Activated naive CD4-positive, alpha-beta T cell treated with anti-CD3 and anti-CD28 coated beads for 36 hours (primary cell): Measurements from ENCODE around the gene CUX1. TPM values are rescaled to one million over a fixed set of nuclear protein-coding genes. Genes with fewer than 3 reads are reported as not detected.
"Not testable (repeated sequence)": the region's sequence is repeated elsewhere in the genome, so short reads cannot be mapped to it uniquely, and the experiment has no call there.

Source experiments
- CTCF ChIA-PET: fragments of 350-600 bp; sonication (Branson Sonifier 250); formaldehyde crosslinking; loops from one replicate; lab custom pipeline; 2021; ENCODE audit warnings: antibody characterized with exemption; lab: Charles Lee
- DNase-seq: peaks from one replicate; pipeline ENCODE4 v3.0.0-alpha.2; 2020
- H3K27ac Mint-ChIP-seq: one replicate; pipeline ENCODE4 v1.8.0; 2021; ENCODE audit warnings: mild to moderate bottlenecking, mixed read lengths
- H3K27me3 Mint-ChIP-seq: one replicate; pipeline ENCODE4 v1.8.0; 2021; ENCODE audit warnings: low read depth, mixed read lengths
- H3K36me3 Mint-ChIP-seq: one replicate; pipeline ENCODE4 v1.8.0; 2021; ENCODE audit warnings: low read depth, mixed read lengths
- H3K4me1 Mint-ChIP-seq: one replicate; pipeline ENCODE4 v1.8.0; 2021; ENCODE audit warnings: low read depth, mixed read lengths
- H3K4me3 Mint-ChIP-seq: one replicate; pipeline ENCODE4 v1.8.0; 2021; ENCODE audit warnings: mild to moderate bottlenecking, moderate library complexity, mixed read lengths
- H3K9me3 Mint-ChIP-seq: one replicate; pipeline ENCODE4 v1.8.0; 2021; ENCODE audit warnings: mixed read lengths
- intact Hi-C: fragments of 100-400 bp; cut with micrococcal nuclease; formaldehyde crosslinking; loops from one replicate; pipeline ENCODE4 v1.15.1; 2023
- total RNA-seq, 2 experiments: library from RNA; stranded (reverse); gene quantifications; one replicate each; pipeline ENCODE4 v1.2.3, GENCODE V29; 2021

Gene CUX1
- total RNA-seq, 2 experiments from 2014 or later = 22.2 to 25.5 TPM

- H3K4me1 Mint-ChIP-seq, intact Hi-C loops, H3K9me3 Mint-ChIP-seq, H3K27ac Mint-ChIP-seq, H3K27me3 Mint-ChIP-seq, DNase-seq, H3K36me3 Mint-ChIP-seq, H3K4me3 Mint-ChIP-seq: not testable (repeated sequence)
- CTCF ChIA-PET = interaction anchor here (0.9 kb wide), 1 partner anchor 16 kb away, joined by 3 read pairs; no protein-coding TSS in a partner anchor
Measured at GRCh38 chr7:102025777-102026176, 208.4 kb downstream of the CUX1 start.

DNA sequence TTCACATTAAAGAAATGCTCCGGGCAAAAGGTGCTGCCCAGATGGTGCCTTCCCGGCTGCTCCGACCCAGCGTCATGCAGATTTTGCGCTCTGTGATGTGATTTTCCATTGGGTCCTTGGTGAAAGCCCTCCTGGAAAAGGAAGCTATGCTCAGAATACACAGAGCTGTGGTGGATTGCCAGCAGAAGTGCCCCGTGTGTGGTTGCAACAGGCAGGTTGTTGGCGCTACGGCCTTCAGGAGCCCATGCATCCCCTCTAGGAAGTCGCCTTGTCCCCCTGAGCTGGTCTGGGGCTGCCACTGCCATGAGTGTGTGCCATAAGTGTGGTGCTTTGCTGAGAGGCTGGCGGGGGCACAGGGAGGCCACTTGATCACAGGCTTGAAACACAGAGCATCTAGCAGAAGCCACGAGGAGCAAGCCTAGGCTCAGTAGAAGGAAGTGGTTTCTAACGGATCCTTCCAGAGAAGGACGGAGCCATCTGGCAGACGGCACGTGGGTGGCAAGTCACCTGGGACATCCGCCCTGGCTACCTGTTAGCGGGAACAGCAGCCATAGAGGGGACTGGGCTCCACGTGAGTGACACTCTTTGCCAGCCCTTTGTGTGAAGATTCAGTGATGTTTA, 210.9 kb downstream of the CUX1 start:
- CTCF ChIA-PET = no interaction called here
- Mint-ChIP-seq H3K27ac (no peak overlapping the region), H3K9me3 (no peaks in the 10 kb centered on the region), H3K36me3 (peaks cover 4% of the 10 kb centered on the region), H3K4me3 (no peak overlapping the region), H3K27me3 (no peaks in the 10 kb centered on the region), H3K4me1 (peaks cover 5% of the 10 kb centered on the region)
- intact Hi-C loops = no loop called here
- DNase-seq = peak; percentile 53

- no peak overlapping the region for H3K4me3 Mint-ChIP-seq
- no peaks in the 10 kb centered on the region for H3K9me3 Mint-ChIP-seq
- peaks cover 5% of the 10 kb centered on the region for H3K4me1 Mint-ChIP-seq
- no peak overlapping the region for H3K27ac Mint-ChIP-seq
- DNase-seq = no peak
- H3K36me3 Mint-ChIP-seq = peaks cover 4% of the 10 kb centered on the region
- CTCF ChIA-PET = no interaction called here
- intact Hi-C loops = no loop called here
- H3K27me3 Mint-ChIP-seq = no peaks in the 10 kb centered on the region
Measured at GRCh38 chr7:102029616-102030015, 212.2 kb downstream of the CUX1 start.

- intact Hi-C loops = no loop called here
- no peaks in the 10 kb centered on the region for H3K9me3 Mint-ChIP-seq
- H3K4me1 Mint-ChIP-seq = peaks cover 5% of the 10 kb centered on the region
- DNase-seq = no peak
- H3K36me3 Mint-ChIP-seq = peaks cover 4% of the 10 kb centered on the region
- no peak overlapping the region for H3K4me3 Mint-ChIP-seq
- CTCF ChIA-PET = no interaction called here
- no peaks in the 10 kb centered on the region for H3K27me3 Mint-ChIP-seq
- H3K27ac Mint-ChIP-seq = no peak overlapping the region
Measured at GRCh38 chr7:102030696-102031095, 213.3 kb downstream of the CUX1 start.

DNA sequence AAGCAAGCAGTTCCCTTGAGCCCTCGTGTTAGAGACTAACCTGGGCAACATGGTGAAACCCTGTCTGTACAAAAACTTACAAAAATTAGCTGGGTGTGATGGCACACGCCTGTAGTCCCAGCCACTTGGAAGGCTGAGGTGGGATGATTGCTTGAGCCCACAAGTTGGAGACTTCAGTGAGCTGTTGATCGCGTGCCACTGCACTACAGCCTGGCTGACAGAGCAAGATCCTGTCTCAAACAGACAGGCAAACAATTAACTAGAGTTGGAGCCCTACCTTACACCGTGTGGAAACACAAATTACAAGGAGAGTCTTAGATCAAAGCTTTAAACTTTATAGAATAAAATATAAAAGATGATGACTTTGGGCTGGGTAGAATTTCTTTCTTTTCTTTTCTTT, 219.5 kb downstream of the CUX1 start:
- H3K36me3 Mint-ChIP-seq = no peaks in the 10 kb centered on the region
- no peaks in the 10 kb centered on the region for H3K4me1 Mint-ChIP-seq
- intact Hi-C loops = no loop called here
- no peaks in the 10 kb centered on the region for H3K27me3 Mint-ChIP-seq
- no peak overlapping the region for H3K27ac Mint-ChIP-seq
- H3K9me3 Mint-ChIP-seq = no peaks in the 10 kb centered on the region
- H3K4me3 Mint-ChIP-seq = no peak overlapping the region
- DNase-seq = no peak
- CTCF ChIA-PET = no interaction called here

DNA sequence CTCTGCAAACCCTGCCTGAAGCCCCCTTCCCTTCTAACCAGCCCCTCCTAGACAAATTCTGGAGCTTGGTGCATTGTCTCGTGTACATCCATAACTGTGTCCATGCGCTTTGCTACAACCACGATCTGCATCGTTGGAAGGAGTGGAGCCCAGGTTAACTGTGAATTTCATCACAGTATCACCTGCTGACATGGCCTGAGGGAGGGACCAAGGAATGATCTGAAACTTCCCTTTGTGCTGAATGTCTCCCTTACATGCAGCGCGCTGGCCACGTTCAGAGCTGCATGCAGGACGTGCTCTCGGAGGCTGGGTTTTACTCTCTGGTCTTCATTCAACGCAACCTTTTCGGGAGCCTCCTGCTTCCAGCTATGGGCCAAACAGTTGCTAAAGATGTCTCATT, 222.3 kb downstream of the CUX1 start:
- CTCF ChIA-PET = no interaction called here
- H3K27ac Mint-ChIP-seq = no peak overlapping the region
- DNase-seq = no peak
- intact Hi-C loops = no loop called here
- H3K27me3 Mint-ChIP-seq = no peaks in the 10 kb centered on the region
- H3K4me3 Mint-ChIP-seq = no peak overlapping the region
- H3K9me3 Mint-ChIP-seq = no peaks in the 10 kb centered on the region
- peaks cover 9% of the 10 kb centered on the region for H3K4me1 Mint-ChIP-seq
- H3K36me3 Mint-ChIP-seq = no peaks in the 10 kb centered on the region

GRCh38 chr7:102040569-102040968, 223.1 kb downstream of the CUX1 start:
- CTCF ChIA-PET = no interaction called here
- no peak overlapping the region for H3K27ac Mint-ChIP-seq
- no peaks in the 10 kb centered on the region for H3K36me3 Mint-ChIP-seq
- H3K9me3 Mint-ChIP-seq = no peaks in the 10 kb centered on the region
- peaks cover 9% of the 10 kb centered on the region for H3K4me1 Mint-ChIP-seq
- H3K27me3 Mint-ChIP-seq = no peaks in the 10 kb centered on the region
- no peak overlapping the region for H3K4me3 Mint-ChIP-seq
- intact Hi-C loops = no loop called here
- DNase-seq = no peak

DNA sequence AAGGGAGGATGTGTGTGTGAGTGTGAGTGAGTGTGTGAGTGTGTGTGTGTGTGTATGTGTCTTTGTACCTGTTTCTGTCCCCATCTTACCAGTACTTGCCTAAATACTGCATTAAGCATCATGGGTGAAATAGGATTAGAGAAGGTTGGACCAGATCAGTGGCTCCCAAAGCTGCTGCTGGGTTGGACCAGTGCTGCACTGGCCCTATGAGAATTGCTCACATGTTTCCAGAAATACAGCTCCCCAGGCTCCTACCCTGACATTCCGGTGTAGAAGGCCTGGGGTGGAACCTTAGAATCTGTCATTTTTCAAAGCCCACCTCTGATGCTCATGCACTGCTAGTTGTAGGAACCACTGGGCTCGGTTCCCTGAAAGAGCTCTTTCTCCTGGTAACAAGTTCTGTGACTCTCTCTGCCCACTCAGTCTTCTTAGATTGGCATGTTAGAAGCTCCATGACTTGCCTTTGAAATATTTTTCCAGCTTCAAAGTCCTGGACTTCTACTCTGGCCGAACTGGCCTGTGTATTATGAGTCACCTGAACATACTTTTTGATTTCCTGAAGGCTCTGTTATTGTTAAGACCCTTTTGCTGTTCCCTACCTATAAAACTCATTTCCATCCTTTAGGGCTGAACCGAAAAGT, 224.7 kb downstream of the CUX1 start:
- no peak overlapping the region for H3K27ac Mint-ChIP-seq

GRCh38 chr7:102042796-102043195, 225.4 kb downstream of the CUX1 start:
- H3K4me1 Mint-ChIP-seq, H3K27ac Mint-ChIP-seq, H3K27me3 Mint-ChIP-seq, H3K9me3 Mint-ChIP-seq, H3K36me3 Mint-ChIP-seq, H3K4me3 Mint-ChIP-seq, intact Hi-C loops, DNase-seq: not testable (repeated sequence)
- CTCF ChIA-PET = interaction anchor here (0.8 kb wide), 1 partner anchor 12 kb away, joined by 3 read pairs; no protein-coding TSS in a partner anchor

More for the DNA sequence above, 224.7 kb downstream of the CUX1 start:
- intact Hi-C loops = no loop called here
- H3K27me3 Mint-ChIP-seq = no peaks in the 10 kb centered on the region
- H3K36me3 Mint-ChIP-seq = no peaks in the 10 kb centered on the region
- H3K4me1 Mint-ChIP-seq = peaks cover 9% of the 10 kb centered on the region
- H3K9me3 Mint-ChIP-seq = no peaks in the 10 kb centered on the region
- H3K4me3 Mint-ChIP-seq = no peak overlapping the region
- CTCF ChIA-PET = interaction anchor here (0.8 kb wide), 1 partner anchor 13 kb away, joined by 3 read pairs; no protein-coding TSS in a partner anchor
- no peak for DNase-seq

- CTCF ChIA-PET = no interaction called here
- H3K4me1 Mint-ChIP-seq = peaks cover 9% of the 10 kb centered on the region
- no peaks in the 10 kb centered on the region for H3K27me3 Mint-ChIP-seq
- no peaks in the 10 kb centered on the region for H3K36me3 Mint-ChIP-seq
- no peak for DNase-seq
- H3K4me3 Mint-ChIP-seq = no peak overlapping the region
- no peaks in the 10 kb centered on the region for H3K9me3 Mint-ChIP-seq
- H3K27ac Mint-ChIP-seq = no peak overlapping the region
- intact Hi-C loops = no loop called here
Measured at GRCh38 chr7:102044641-102044983, 227.2 kb downstream of the CUX1 start.

DNA sequence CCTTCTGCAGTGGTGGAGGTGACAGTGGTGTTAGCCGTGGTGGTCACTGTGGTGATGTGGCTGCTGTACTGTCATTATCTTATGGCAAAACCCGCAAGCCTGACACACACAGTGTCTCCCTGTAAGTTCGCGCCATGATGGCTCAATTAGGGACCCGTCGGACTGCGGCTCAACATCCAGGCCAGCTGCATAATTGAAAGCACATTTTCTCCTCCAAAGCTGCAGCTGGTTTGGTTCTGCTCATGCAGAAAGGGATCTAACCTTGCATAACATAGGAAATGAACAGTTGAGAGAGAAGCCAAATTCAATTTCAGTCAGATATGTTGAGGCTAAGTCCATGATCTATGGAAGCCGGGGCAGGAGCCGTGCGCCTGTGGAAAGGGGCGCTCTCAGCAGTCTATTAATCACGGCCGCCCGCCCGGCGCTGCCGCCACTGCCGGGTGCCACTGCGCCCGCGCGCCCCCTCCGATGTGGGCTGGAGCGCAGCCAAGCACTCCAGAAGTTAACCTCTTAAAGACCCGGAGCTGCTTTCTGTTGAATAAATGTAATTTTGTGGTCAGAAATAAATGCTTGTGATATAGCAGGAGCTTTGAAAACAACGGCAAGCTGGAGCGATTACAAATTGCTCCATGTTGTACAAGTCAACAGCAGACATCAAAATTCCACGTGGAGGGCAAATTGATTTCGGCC, 227.7 kb downstream of the CUX1 start:
- no peaks in the 10 kb centered on the region for H3K9me3 Mint-ChIP-seq
- H3K27me3 Mint-ChIP-seq = no peaks in the 10 kb centered on the region
- no peak for DNase-seq
- peaks cover 9% of the 10 kb centered on the region for H3K4me1 Mint-ChIP-seq
- no peaks in the 10 kb centered on the region for H3K36me3 Mint-ChIP-seq
- CTCF ChIA-PET = interaction anchor here (0.6 kb wide), 1 partner anchor 10 kb away, joined by 7 read pairs; no protein-coding TSS in a partner anchor
- intact Hi-C loops = no loop called here
- no peak overlapping the region for H3K27ac Mint-ChIP-seq
- H3K4me3 Mint-ChIP-seq = no peak overlapping the region

DNA sequence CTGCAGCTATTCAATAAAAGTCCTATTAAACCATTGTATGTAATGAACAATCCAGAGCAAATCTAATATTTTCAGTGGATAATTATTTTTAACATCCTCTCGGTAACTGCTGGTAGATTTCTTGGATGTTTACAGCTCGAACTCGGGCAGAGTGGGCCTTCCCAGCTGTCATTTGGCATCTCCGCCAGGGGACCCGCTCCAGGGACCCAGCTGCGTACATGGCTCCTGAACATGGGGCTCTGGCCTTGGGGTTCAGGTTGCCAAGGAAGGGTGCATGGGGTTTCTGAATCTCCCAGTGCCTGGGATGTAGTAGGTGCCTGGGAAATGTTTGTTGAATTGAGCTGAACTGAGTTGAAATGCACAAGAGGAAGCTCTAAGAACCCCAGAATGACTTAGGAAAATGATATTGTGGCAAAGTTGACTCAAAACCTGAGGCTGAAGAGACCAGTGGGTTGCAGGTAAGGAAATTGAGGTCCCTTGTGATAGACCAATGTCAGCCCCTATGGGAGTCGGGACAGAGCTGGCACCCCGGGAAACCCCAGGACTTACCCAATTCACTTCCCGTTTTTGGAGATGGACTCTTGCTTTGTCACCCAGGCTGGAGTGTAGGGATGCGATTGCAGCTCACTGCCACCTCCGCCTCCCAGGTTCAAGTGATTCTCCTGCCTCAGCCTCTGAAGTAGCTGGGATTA, 228.4 kb downstream of the CUX1 start:
- Mint-ChIP-seq H3K4me3 (no peak overlapping the region), H3K9me3 (peaks cover 1% of the 10 kb centered on the region), H3K4me1 (peaks cover 9% of the 10 kb centered on the region), H3K36me3 (peaks cover 2% of the 10 kb centered on the region), H3K27ac (no peak overlapping the region), H3K27me3 (no peaks in the 10 kb centered on the region)
- intact Hi-C loops = no loop called here
- no peak for DNase-seq
- CTCF ChIA-PET = interaction anchor here (0.6 kb wide), 1 partner anchor 11 kb away, joined by 7 read pairs; no protein-coding TSS in a partner anchor
